Measurements from ENCODE around the gene VGF.

DNA sequence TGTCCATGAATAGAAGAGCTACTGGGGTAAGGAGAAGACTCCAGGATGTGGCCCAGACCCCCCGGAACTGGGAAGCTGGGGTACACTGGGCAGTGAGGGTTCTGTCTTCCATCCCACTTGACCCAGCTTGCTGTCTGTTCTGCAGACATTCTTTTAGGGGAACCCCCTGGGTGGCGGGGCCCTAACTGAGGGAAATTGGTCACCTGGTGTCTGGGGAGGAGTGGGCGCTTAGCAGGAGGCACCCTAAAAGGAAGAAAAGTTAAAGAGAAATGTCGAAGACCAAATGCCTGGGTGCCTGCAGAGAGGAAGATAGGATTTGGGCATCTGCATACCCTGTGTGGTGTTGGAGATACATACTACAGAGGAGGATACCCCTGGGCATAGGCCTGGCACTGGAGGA is 10.1 kb downstream of the VGF start:
- TF ChIP-seq CTCF (IDR thresholded peaks at IDR 0.05): no peak
- TF ChIP-seq POLR2A (IDR thresholded peaks at IDR 0.05): no peak
